Activated T-helper 17 cell treated with anti-CD3 and anti-CD28 coated beads, Interleukin-2, amount 50 U/mL, for 72 hours (primary cell): ENCODE data around the gene EFCAB6. TPM values are rescaled to one million over a fixed set of nuclear protein-coding genes. Genes with fewer than 3 reads are reported as not detected.

Experiments used
- ATAC-seq: fragments of 150-1000 bp; cut with Tn5 transposase; replicated peaks from 2 replicates; pipeline ENCODE4 v1.10.0; 2021; ENCODE audit warnings: mild to moderate bottlenecking, moderate library complexity
- H3K27ac Mint-ChIP-seq: one replicate; pipeline ENCODE4 v1.8.0; 2022; ENCODE audit warnings: mixed read lengths
- H3K27me3 Mint-ChIP-seq: one replicate; pipeline ENCODE4 v1.8.0; 2022; ENCODE audit warnings: mixed read lengths
- H3K36me3 Mint-ChIP-seq: one replicate; pipeline ENCODE4 v1.8.0; 2022; ENCODE audit warnings: low read depth, mild to moderate bottlenecking, mixed read lengths
- H3K4me1 Mint-ChIP-seq: one replicate; pipeline ENCODE4 v1.8.0; 2022; ENCODE audit warnings: mixed read lengths
- H3K4me3 Mint-ChIP-seq: one replicate; pipeline ENCODE4 v1.8.0; 2022; ENCODE audit warnings: mild to moderate bottlenecking, mixed read lengths
- H3K9me3 Mint-ChIP-seq: one replicate; pipeline ENCODE4 v1.8.0; 2022; ENCODE audit warnings: mixed read lengths
- total RNA-seq, 2 donors: library from RNA; stranded (reverse); gene quantifications; one replicate each; pipeline ENCODE4 v1.2.3, GENCODE V29; 2022

EFCAB6 gene
- total RNA-seq, 2 donors from 2014 or later: 0.09 TPM; not detected in 1

GRCh38 chr22:43563571-43563970 lies 248.5 kb downstream of the EFCAB6 start:
- no peaks in the 10 kb centered on the region for H3K9me3 Mint-ChIP-seq
- ATAC-seq: no peak
- H3K27me3 Mint-ChIP-seq: peaks cover 3% of the 10 kb centered on the region
- H3K27ac Mint-ChIP-seq: no peak overlapping the region
- no peaks in the 10 kb centered on the region for H3K36me3 Mint-ChIP-seq
- H3K4me1 Mint-ChIP-seq: no peaks in the 10 kb centered on the region
- H3K4me3 Mint-ChIP-seq: no peak overlapping the region

DNA sequence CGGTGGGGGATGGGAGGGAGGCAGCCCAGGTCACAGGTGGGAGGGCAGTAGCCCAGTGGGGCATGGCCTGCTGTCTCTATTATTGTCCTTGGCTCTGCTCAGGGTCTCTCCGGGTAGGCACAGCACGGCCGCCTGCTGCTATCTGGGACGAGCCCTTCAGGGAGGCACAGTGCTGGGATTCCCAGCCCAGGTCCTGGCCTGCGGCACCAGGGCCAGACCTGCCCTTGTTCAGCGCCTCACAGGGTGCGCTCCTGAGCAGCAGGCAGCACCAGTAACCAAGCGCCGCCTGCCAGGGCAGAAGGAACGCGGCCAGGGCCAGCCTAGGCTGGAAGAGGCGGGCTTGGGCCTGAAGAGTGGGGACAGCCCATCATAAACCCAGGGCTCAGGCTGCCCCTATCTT lies 249.3 kb downstream of the EFCAB6 start:
- ATAC-seq: no peak
- Mint-ChIP-seq H3K36me3 (no peaks in the 10 kb centered on the region), H3K27ac (no peak overlapping the region), H3K27me3 (peaks cover 3% of the 10 kb centered on the region), H3K4me3 (no peak overlapping the region), H3K9me3 (no peaks in the 10 kb centered on the region), H3K4me1 (no peaks in the 10 kb centered on the region)

DNA sequence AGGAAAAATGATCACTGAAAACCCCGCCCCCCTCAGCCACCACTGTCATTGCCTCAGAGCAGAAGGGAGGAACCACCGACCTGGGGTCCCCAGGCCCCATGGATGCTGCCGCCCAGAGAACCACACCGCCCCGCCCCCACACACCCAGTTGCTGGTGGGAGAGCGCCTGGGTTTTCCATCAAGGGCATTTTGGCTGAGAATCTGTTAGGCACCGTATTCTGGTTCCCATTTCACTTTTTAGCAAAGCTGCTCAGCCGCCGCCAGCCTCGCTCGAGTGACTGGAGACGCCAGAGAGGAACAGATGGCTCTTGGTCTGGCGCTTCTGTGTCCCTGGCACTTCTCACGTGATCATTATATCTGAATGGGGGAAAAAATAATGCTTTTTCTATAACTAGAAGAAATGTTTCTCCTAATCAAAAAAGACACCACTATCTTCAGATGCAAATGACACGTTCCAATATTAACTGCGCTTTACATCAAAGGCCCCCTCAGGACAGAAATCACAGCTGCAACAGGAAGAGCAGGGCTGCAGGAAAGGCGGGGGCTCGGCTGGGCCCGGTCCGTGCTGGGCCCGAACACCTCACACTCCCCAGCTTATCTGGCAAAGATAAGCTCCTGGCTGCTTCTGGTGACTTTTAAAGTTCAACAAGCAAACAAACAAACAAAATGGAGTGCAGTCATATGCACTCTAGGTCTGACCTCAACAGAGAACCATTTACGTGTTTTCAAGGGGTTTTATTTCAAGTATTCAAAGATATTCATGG lies 250.5 kb downstream of the EFCAB6 start:
- no peak for ATAC-seq
- H3K9me3 Mint-ChIP-seq: no peaks in the 10 kb centered on the region

DNA sequence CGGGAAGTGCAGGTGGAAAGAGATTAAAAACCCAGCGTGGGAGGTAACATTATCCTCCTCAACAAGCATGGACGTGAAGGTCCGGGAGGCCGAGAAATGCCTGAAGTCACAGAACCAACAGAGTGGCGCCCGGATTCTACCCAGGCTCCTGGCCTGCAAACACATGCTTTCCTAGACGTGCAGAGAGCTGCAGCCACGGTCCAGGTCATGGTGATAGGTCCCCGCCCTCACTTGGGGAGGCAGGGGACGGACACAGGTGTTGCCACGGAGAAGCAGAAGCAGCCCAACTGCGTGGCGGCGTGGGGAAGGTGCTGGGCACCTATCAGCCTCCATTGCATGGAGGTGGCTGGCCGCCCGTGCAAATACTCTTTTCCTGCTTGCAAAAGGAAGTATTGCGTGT lies 251.5 kb downstream of the EFCAB6 start:
- H3K4me1 Mint-ChIP-seq: no peaks in the 10 kb centered on the region
- H3K27me3 Mint-ChIP-seq: peaks cover under 1% of the 10 kb centered on the region
- no peak overlapping the region for H3K27ac Mint-ChIP-seq
- ATAC-seq: no peak
- no peaks in the 10 kb centered on the region for H3K9me3 Mint-ChIP-seq
- H3K4me3 Mint-ChIP-seq: no peak overlapping the region
- no peaks in the 10 kb centered on the region for H3K36me3 Mint-ChIP-seq

More for the DNA sequence above, 250.5 kb downstream of the EFCAB6 start:
- H3K4me3 Mint-ChIP-seq: no peak overlapping the region
- H3K4me1 Mint-ChIP-seq: no peaks in the 10 kb centered on the region
- no peaks in the 10 kb centered on the region for H3K27me3 Mint-ChIP-seq
- no peak overlapping the region for H3K27ac Mint-ChIP-seq
- H3K36me3 Mint-ChIP-seq: no peaks in the 10 kb centered on the region

DNA sequence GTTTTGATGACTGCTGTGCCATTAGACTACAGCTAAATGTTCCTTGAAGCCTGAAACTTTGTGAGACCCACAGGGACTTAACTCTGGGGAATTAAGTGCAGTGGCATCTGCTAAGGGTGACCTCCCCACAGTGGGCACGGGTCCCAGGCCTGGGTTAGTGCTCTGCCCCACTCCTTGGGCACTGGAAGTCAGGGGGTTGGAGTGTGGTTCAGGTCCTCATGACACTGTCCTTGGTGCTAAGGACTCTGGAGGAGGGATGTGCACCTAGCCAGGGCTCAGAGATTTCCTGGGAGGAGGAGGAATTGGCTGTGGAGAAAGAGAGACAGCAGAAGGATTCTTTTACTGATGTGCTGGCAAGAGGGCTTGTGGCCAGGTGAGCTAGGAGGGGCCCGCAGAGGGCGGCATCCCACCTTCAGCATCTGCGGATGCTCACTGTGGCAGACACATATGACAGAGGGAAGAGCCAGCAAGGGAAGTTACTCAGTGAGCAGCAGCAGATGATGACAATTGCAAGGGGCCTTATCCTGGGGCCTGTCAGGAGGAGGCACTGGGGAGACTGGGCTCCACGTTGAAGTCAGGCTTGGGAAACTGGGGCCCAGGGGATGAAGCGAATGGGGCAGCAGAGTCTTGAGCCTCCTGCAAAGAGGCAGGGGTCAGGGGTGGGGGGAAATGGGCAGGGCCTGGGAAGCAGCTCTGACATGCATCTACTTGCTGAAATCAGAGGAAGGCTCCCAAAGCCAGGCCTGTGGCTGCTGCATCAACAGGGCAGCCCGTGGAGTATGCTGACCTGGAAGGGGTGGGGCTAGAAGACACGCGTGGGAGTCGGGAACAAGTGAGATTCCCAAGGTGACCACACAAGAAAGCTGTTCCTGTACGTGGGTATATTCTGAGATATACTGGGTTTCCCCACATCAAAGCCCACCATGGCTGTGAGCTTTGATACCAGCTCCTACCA lies 256.3 kb downstream of the EFCAB6 start:
- Mint-ChIP-seq H3K4me3 (no peak overlapping the region), H3K27ac (no peak overlapping the region), H3K27me3 (peaks cover 15% of the 10 kb centered on the region), H3K4me1 (no peaks in the 10 kb centered on the region), H3K36me3 (no peaks in the 10 kb centered on the region), H3K9me3 (no peaks in the 10 kb centered on the region)
- no peak for ATAC-seq

- no peak overlapping the region for H3K4me3 Mint-ChIP-seq
- H3K36me3 Mint-ChIP-seq: no peaks in the 10 kb centered on the region
- H3K27ac Mint-ChIP-seq: no peak overlapping the region
- ATAC-seq: no peak
- peaks cover 15% of the 10 kb centered on the region for H3K27me3 Mint-ChIP-seq
- H3K9me3 Mint-ChIP-seq: no peaks in the 10 kb centered on the region
- no peaks in the 10 kb centered on the region for H3K4me1 Mint-ChIP-seq
Observed at GRCh38 chr22:43554694-43555365, 257.3 kb downstream of the EFCAB6 start.

GRCh38 chr22:43554259-43554636 lies 257.9 kb downstream of the EFCAB6 start:
- no peak overlapping the region for H3K27ac Mint-ChIP-seq
- no peak for ATAC-seq
- no peaks in the 10 kb centered on the region for H3K4me1 Mint-ChIP-seq
- H3K27me3 Mint-ChIP-seq: peaks cover 15% of the 10 kb centered on the region
- H3K9me3 Mint-ChIP-seq: no peaks in the 10 kb centered on the region
- no peak overlapping the region for H3K4me3 Mint-ChIP-seq
- H3K36me3 Mint-ChIP-seq: no peaks in the 10 kb centered on the region

DNA sequence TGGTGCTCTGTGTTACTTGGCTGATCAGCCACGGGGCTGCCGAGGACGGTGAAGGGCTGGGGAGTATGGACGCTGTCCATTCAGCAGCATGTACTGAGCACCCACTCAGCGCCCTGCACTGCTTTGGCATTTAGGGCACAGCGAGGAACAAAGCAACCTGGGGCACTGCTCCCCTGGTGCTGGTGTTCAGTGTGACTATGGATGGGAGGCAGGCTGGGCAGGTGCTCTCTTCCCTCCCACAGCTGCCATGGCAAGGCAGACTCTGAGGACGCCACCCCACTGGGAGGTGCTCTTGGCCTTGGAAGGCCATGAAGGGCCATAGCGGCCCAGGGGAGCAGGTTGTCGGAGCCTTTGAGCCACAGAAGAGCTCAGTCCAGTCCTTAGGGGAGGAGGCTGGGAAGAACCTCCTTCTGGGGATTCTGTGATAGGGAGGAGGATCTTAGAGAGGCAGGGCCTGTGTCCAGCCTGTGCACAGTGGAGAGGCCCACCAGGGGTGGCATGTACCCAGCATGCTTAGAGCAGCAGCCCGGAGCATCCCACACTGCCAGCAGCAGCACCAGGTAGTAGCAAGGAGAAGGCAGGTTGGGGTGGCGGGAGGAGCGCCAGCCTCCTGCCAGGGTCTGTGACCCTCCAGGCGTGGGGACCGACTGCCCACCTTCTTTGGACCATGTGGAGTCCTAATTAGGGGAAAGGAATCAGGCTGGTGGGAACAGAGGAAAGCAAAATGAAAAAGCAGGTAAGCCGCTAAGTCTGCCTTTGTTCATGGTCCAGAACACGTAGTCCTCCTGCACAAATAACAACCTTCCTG lies 258.4 kb downstream of the EFCAB6 start:
- Mint-ChIP-seq H3K27ac (no peak overlapping the region), H3K4me3 (no peak overlapping the region), H3K27me3 (peaks cover 15% of the 10 kb centered on the region), H3K36me3 (no peaks in the 10 kb centered on the region), H3K9me3 (no peaks in the 10 kb centered on the region), H3K4me1 (no peaks in the 10 kb centered on the region)
- ATAC-seq: no peak

DNA sequence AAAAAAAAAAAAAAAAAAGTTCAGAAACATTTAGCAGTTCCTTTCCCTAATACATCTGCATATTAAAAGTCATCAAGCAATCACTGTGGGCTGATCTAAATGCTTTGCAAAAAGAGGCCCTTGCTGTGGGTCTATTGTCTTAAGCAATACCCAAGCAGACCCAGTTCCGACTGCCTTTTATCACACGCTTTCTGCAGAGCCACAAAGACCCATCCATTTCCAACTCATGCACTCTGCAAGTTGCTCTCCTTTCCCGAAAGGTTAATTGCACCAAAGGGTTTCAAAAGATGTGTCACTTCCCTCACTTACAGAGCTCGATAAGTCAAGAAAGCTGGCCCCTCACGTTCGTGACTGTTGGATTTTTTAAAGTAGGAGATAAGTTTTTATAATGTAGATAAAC lies 261.4 kb downstream of the EFCAB6 start:
- Mint-ChIP-seq H3K27me3 (peaks cover 15% of the 10 kb centered on the region), H3K4me1 (no peaks in the 10 kb centered on the region), H3K4me3 (no peak overlapping the region), H3K27ac (no peak overlapping the region), H3K9me3 (no peaks in the 10 kb centered on the region), H3K36me3 (no peaks in the 10 kb centered on the region)
- no peak for ATAC-seq

- no peak overlapping the region for H3K27ac Mint-ChIP-seq
- ATAC-seq: no peak
- H3K4me1 Mint-ChIP-seq: no peaks in the 10 kb centered on the region
- H3K27me3 Mint-ChIP-seq: peaks cover 9% of the 10 kb centered on the region
- H3K9me3 Mint-ChIP-seq: no peaks in the 10 kb centered on the region
- H3K36me3 Mint-ChIP-seq: no peaks in the 10 kb centered on the region
- no peak overlapping the region for H3K4me3 Mint-ChIP-seq
Observed at GRCh38 chr22:43550024-43550620, 262.0 kb downstream of the EFCAB6 start.

GRCh38 chr22:43546186-43546585 lies 265.9 kb downstream of the EFCAB6 start:
- H3K27ac Mint-ChIP-seq: no peak overlapping the region
- no peaks in the 10 kb centered on the region for H3K4me1 Mint-ChIP-seq
- ATAC-seq: no peak
- no peak overlapping the region for H3K4me3 Mint-ChIP-seq
- H3K27me3 Mint-ChIP-seq: peaks cover 9% of the 10 kb centered on the region
- H3K9me3 Mint-ChIP-seq: no peaks in the 10 kb centered on the region
- H3K36me3 Mint-ChIP-seq: no peaks in the 10 kb centered on the region

DNA sequence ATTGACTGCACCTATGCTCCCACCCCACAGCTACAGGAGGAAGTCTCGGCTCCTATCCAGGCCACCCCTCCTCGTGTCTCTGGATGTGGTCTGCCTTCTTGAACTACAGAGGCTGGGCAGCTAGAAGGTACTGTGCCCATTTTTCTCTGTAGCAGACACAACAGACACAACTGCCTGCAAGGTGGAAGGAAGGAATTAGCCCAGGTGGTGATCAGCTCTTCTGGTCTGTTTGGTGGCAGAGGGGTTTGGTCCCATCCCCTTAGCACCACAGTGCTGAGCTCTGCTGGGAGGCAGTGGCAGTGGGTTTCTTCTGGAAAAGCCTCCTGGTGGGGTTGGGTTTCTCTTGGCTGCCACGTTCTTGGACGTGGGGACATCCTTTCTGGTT lies 267.8 kb downstream of the EFCAB6 start:
- no peak for ATAC-seq
- H3K27me3 Mint-ChIP-seq: peaks cover 9% of the 10 kb centered on the region
- peak overlapping the region; percentile 33 for H3K27ac Mint-ChIP-seq
- H3K4me3 Mint-ChIP-seq: no peak overlapping the region
- no peaks in the 10 kb centered on the region for H3K36me3 Mint-ChIP-seq
- H3K4me1 Mint-ChIP-seq: no peaks in the 10 kb centered on the region
- no peaks in the 10 kb centered on the region for H3K9me3 Mint-ChIP-seq

DNA sequence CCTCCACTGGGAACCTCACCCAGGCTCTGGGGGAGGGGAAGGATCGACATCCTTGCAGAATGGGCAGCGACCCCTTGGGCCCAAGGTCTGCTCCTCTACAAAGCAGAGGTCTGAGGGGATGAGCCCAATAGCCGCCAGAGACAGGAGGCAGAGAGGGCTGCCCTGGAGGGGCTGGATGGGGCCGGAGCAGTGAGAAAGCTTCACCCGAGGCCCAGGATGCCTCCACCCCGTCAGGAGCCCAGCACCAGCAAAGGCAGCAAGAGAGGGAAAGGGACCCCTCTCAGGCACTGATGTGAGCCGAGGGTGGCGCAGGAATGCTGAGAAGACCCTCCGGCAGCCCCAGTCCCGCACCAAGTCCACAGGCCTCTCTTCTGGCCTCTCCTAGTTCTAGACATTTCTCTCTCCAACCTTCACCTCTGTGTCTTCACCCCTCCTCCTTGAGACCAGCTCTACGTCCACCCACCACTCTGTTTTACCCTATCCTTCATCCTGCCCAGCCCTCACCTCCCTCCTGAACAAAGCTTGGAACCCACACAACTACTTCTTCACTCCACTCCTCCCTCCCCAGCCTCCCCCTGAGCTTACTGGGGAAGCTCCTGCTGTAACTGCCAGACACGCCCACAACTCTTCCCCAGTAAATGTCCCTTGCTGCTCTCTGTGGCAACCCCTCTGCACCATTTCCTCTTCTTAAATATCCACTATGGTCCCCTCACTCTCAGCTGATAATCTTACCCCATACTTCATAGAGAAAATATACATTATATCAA lies 268.4 kb downstream of the EFCAB6 start:
- ATAC-seq: no peak
- peaks cover 9% of the 10 kb centered on the region for H3K27me3 Mint-ChIP-seq

More for the DNA sequence above, 268.4 kb downstream of the EFCAB6 start:
- no peak overlapping the region for H3K4me3 Mint-ChIP-seq
- H3K4me1 Mint-ChIP-seq: no peaks in the 10 kb centered on the region
- no peaks in the 10 kb centered on the region for H3K9me3 Mint-ChIP-seq
- no peaks in the 10 kb centered on the region for H3K36me3 Mint-ChIP-seq
- peak overlapping the region; percentile 33 for H3K27ac Mint-ChIP-seq
